ENCODE results near the gene IFT80.
"Not testable (repeated sequence)": the region's sequence is repeated elsewhere in the genome, so short reads cannot be mapped to it uniquely, and the experiment has no call there.

IFT80 gene

GRCh38 chr3:160253298-160253697 is 145.7 kb downstream of the IFT80 start:
- no peak for DNase-seq

- no peak for DNase-seq
Observed at GRCh38 chr3:160247766-160248165, 151.3 kb downstream of the IFT80 start.

- no peak for DNase-seq
Observed at GRCh38 chr3:160245261-160245800, 153.7 kb downstream of the IFT80 start.

GRCh38 chr3:160240719-160241118 is 158.3 kb downstream of the IFT80 start:
- DNase-seq, result not testable (repeated sequence)

GRCh38 chr3:160232014-160232413 is 167.0 kb downstream of the IFT80 start:
- DNase-seq, result no peak

GRCh38 chr3:160227419-160227818 is 171.6 kb downstream of the IFT80 start:
- no peak for DNase-seq

GRCh38 chr3:160226026-160226907 is 172.8 kb downstream of the IFT80 start:
- no peak for DNase-seq

GRCh38 chr3:160225176-160226025 is 173.6 kb downstream of the IFT80 start, which contains the start of gene C3orf80:
Gene C3orf80, plus strand, starts transcription at chr3:160225422. Its CDS starts 214 bp downstream, at chr3:160225636.
- no peak for DNase-seq

- DNase-seq, result no peak
Observed at GRCh38 chr3:160224811-160225175, 174.2 kb downstream of the IFT80 start.

GRCh38 chr3:160224256-160224655 is 174.8 kb downstream of the IFT80 start:
- DNase-seq, result no peak

GRCh38 chr3:160221019-160221418 is 178.0 kb downstream of the IFT80 start:
- no peak for DNase-seq

- no peak for DNase-seq
Observed at GRCh38 chr3:160220038-160220437, 179.0 kb downstream of the IFT80 start.

- DNase-seq, result no peak
Observed at GRCh38 chr3:160218136-160218535, 180.9 kb downstream of the IFT80 start.

GRCh38 chr3:160217675-160218074 is 181.3 kb downstream of the IFT80 start:
- no peak for DNase-seq

GRCh38 chr3:160213191-160213590 is 185.8 kb downstream of the IFT80 start:
- DNase-seq, result no peak

GRCh38 chr3:160210799-160211221 is 188.2 kb downstream of the IFT80 start:
- no peak for DNase-seq

GRCh38 chr3:160210341-160210740 is 188.7 kb downstream of the IFT80 start:
- DNase-seq, result no peak
